Head of caudate nucleus (tissue), 42 donors: ENCODE data around the gene RAB40B.

Experiments
- DNase-seq, 42 donors: peaks; one replicate each; pipeline versions ENCODE4 v3.0.0 to v3.0.0-alpha.2; 2020 to 2021; ENCODE audit warnings: mixed read lengths in 7 of 42
- intact Hi-C: fragments of 100-400 bp; cut with DNase I; formaldehyde crosslinking; loops from one replicate; pipeline ENCODE4 v1.15.0; 2022

The RAB40B gene

GRCh38 chr17:82611140-82612058 lies 87.1 kb downstream of the RAB40B start:
- DNase-seq = peak in 4 of 42 donors; percentile 18 to 25 (median 24)
- intact Hi-C loops = no loop called here

GRCh38 chr17:82609655-82610054 lies 88.8 kb downstream of the RAB40B start:
- intact Hi-C loops = no loop called here
- DNase-seq = no peak

- intact Hi-C loops = no loop called here
- DNase-seq = peak in 1 of 42 donors; percentile 46
Measured at GRCh38 chr17:82608816-82609215, 89.7 kb downstream of the RAB40B start.

GRCh38 chr17:82605939-82606600 lies 92.4 kb downstream of the RAB40B start:
- DNase-seq = peak in 1 of 42 donors; percentile 16
- intact Hi-C loops = no loop called here
